Right cardiac atrium (tissue), 5 donors: Measurements from ENCODE around the gene LNPK. TPM values are rescaled to one million over a fixed set of nuclear protein-coding genes. Genes with fewer than 3 reads are reported as not detected.
"Not testable (repeated sequence)": the region's sequence is repeated elsewhere in the genome, so short reads cannot be mapped to it uniquely, and the experiment has no call there.

ENCODE experiments used
- ATAC-seq, 2 donors: fragments of 200-7000 bp; cut with Tn5 transposase; one replicate each; pipeline versions ENCODE4 v1.8.0 to v1.9.1; 2020; ENCODE audit warnings: moderate library complexity in 2 of 2, mild to moderate bottlenecking in 1 of 2
- DNase-seq, 3 donors: peaks; one replicate each; pipeline ENCODE4 v3.0.0-alpha.2; 2020
- H3K27ac ChIP-seq: one replicate; pipeline ENCODE4 v1.5.1; 2013; ENCODE audit warnings: mild to moderate bottlenecking, low read length, control low read depth, moderate library complexity
- H3K27me3 ChIP-seq: one replicate; pipeline ENCODE4 v1.6.1; 2013; ENCODE audit not compliant: control insufficient read depth, insufficient read depth
- H3K4me1 ChIP-seq: one replicate; pipeline ENCODE4 v1.6.1; 2013; ENCODE audit warnings: low read length; ENCODE audit not compliant: control insufficient read depth, insufficient read depth
- H3K4me3 ChIP-seq: one replicate; pipeline ENCODE4 v1.5.1; 2013; ENCODE audit warnings: low read length, control low read depth
- H3K9me3 ChIP-seq: one replicate; pipeline ENCODE4 v1.6.1; 2013; ENCODE audit warnings: low read length; ENCODE audit not compliant: control insufficient read depth
- WGBS: extraction: QIAGEN DNeasy Blood & Tissue Kit; methylation state at CpG from one replicate; pipeline ENCODE4 v1.1.7; 2013; 5-methylcytosine and 5-hydroxymethylcytosine counted together
- intact Hi-C, 4 donors: fragments of 100-400 bp; cut with DNase I; formaldehyde crosslinking; loops; one replicate each; pipeline versions ENCODE4 v1.11.0 to v1.14.0; 2022 to 2023
- polyA plus RNA-seq: library from polyadenylated mRNA; stranded (reverse); fragments of 200-250 nt; gene quantifications from one replicate; pipeline ENCODE4 v1.2.3, GENCODE V29; 2013
- total RNA-seq, 4 donors: library from RNA; stranded (reverse); fragmentation: NEBNext Ultra II Directional; extraction: Animal tissue kit (Norgen Biotek cat#: 25700); gene quantifications; one replicate each; pipeline ENCODE4 v1.2.1, GENCODE V29; 2021
- donor health status: healthy with polysubstance abuse.
- donor health status: DM: no; HTN: yes; CAD: no.
- donor health status: DM: no; HTN: no; CAD: no.
- donor health status: DM: no; HTN: yes; CAD: no; lungs with severe emphysema.
- donor health status: DM: yes; HTN: yes; CAD: no.

The LNPK gene
- total and polyA plus RNA-seq, 5 donors: 4.6 to 37.2 (median 23.5) TPM

GRCh38 chr2:175935289-175936181 lies 66.5 kb downstream of the LNPK start:
- 81% methylated on average over 3 of the region's 3 CpGs for WGBS
- ATAC-seq (no peak), DNase-seq (no peak)
- H3K27ac ChIP-seq: no peak overlapping the region
- intact Hi-C loops: no loop called here
- no peak overlapping the region for H3K4me3 ChIP-seq
- H3K9me3 ChIP-seq: no peaks in the 10 kb centered on the region
- H3K27me3 ChIP-seq: no peaks in the 10 kb centered on the region
- no peaks in the 10 kb centered on the region for H3K4me1 ChIP-seq

GRCh38 chr2:175932675-175933074 lies 69.4 kb downstream of the LNPK start:
- H3K9me3 ChIP-seq: no peaks in the 10 kb centered on the region
- 97% methylated on average over 2 of the region's 2 CpGs for WGBS
- no peak overlapping the region for H3K4me3 ChIP-seq
- intact Hi-C loops: no loop called here
- ATAC-seq: no peak
- no peaks in the 10 kb centered on the region for H3K4me1 ChIP-seq
- no peaks in the 10 kb centered on the region for H3K27me3 ChIP-seq
- no peak overlapping the region for H3K27ac ChIP-seq
- DNase-seq: no peak

DNA sequence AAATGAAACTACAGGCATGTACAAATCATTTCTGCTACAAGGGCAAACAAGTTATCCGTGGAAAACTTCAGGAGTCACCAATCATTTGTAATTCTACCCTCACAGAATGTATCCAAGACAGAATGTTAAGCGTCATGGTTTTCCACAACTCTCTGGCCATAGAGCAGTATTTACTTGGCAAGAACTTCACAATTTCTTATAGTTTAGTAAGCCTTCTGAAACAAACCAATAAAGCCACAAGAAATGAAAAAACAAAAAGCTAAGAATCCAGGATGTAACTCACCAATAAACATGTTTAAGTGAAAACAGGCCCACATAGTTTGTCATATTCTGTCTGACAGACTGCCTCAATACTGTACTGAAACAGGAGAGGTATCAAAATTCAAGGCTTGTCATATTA lies 70.3 kb downstream of the LNPK start:
- intact Hi-C loops: no loop called here
- Histone ChIP-seq H3K4me3 (no peak overlapping the region), H3K27me3 (no peaks in the 10 kb centered on the region), H3K27ac (no peak overlapping the region), H3K9me3 (no peaks in the 10 kb centered on the region), H3K4me1 (no peaks in the 10 kb centered on the region)
- ATAC-seq (no peak), DNase-seq (no peak)
- WGBS: 81% methylated on average over 2 of the region's 2 CpGs

DNA sequence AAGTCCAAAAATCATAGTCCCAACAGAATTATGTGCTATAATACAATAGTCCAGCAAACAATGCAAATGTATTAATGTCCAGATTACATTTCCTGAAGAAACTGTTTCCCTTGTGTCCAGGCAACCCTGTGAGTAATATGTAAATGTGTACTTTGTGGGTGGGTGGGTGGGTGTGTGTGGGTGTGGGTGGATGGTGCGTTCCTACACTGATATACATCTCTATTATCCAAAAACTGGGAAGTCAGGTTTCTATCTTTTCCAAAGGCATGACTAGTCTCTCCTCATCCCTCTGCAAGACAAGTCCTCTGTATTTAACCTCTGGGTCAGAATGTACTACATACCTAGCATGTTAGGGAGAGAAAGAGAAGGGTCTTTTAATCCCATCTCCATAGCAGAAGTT lies 71.6 kb downstream of the LNPK start:
- 68% methylated on average over 1 of the region's 1 CpG for WGBS
- Histone ChIP-seq H3K27ac (no peak overlapping the region), H3K4me1 (no peaks in the 10 kb centered on the region), H3K9me3 (no peaks in the 10 kb centered on the region), H3K4me3 (no peak overlapping the region), H3K27me3 (no peaks in the 10 kb centered on the region)
- no peak for ATAC-seq
- DNase-seq: no peak
- intact Hi-C loops: no loop called here

DNA sequence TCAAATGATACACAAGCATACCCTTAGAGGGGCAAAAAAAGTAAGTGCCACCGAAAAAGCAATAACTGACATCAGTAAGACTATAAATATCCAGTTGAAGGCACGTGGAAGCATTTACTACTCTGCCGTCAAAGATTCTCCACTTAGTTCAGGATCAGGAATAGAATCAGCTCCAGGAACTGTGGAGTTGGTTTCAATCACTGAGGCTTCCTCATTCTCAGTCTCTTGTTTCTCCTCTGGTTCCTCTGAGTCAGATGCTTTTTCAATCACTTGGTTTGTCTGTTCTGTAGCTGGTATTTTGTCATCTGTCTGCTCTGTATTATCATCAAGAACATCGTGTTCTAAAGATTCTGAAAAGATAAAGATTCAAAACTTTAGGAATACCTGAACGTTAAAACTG lies 72.2 kb downstream of the LNPK start:
- no peak for ATAC-seq
- DNase-seq: no peak
- Histone ChIP-seq H3K4me3 (no peak overlapping the region), H3K27me3 (no peaks in the 10 kb centered on the region), H3K27ac (no peak overlapping the region), H3K9me3 (no peaks in the 10 kb centered on the region), H3K4me1 (no peaks in the 10 kb centered on the region)
- intact Hi-C loops: no loop called here
- WGBS: 62% methylated on average over 5 of the region's 5 CpGs

GRCh38 chr2:175926272-175926671 lies 75.8 kb downstream of the LNPK start:
- ATAC-seq: no peak
- 89% methylated on average over 2 of the region's 2 CpGs for WGBS
- H3K27ac ChIP-seq: no peak overlapping the region
- no peak overlapping the region for H3K4me3 ChIP-seq
- intact Hi-C loops: no loop called here
- DNase-seq: no peak
- no peaks in the 10 kb centered on the region for H3K27me3 ChIP-seq
- no peaks in the 10 kb centered on the region for H3K9me3 ChIP-seq
- H3K4me1 ChIP-seq: no peaks in the 10 kb centered on the region

DNA sequence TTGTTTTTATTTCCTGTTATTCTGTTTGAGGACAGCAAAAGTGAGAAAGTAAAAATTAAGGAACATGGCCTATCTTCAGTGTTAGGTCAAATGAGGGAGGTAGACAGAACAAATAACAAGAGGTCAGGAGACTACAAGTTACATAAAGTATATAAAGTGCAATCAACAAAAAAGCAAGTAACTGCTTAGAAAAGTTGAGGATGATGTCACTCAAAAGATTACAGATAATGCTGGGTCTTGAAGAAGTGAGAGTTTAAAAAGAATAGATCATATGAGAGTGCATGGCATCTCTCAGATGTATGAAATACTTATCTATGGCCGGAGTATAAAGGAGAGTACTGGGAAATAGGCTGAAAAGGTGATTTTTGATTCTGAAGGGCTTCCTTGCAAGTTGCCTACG lies 79.9 kb downstream of the LNPK start:
- H3K4me1 ChIP-seq: no peaks in the 10 kb centered on the region
- intact Hi-C loops: no loop called here
- H3K27me3 ChIP-seq: no peaks in the 10 kb centered on the region
- H3K27ac ChIP-seq: no peak overlapping the region
- no peaks in the 10 kb centered on the region for H3K9me3 ChIP-seq
- DNase-seq (no peak), ATAC-seq (no peak)
- 90% methylated on average over 2 of the region's 2 CpGs for WGBS
- H3K4me3 ChIP-seq: no peak overlapping the region

GRCh38 chr2:175918935-175919334 lies 83.1 kb downstream of the LNPK start:
- no peaks in the 10 kb centered on the region for H3K9me3 ChIP-seq
- no peak overlapping the region for H3K27ac ChIP-seq
- H3K4me1 ChIP-seq: no peaks in the 10 kb centered on the region
- no peak for DNase-seq
- H3K4me3 ChIP-seq: no peak overlapping the region
- WGBS: 82% methylated on average over 3 of the region's 3 CpGs
- intact Hi-C loops: no loop called here
- no peaks in the 10 kb centered on the region for H3K27me3 ChIP-seq
- ATAC-seq: no peak

- ATAC-seq (no peak), DNase-seq (no peak)
- Histone ChIP-seq H3K27ac (no peak overlapping the region), H3K27me3 (no peaks in the 10 kb centered on the region), H3K4me1 (no peaks in the 10 kb centered on the region), H3K9me3 (no peaks in the 10 kb centered on the region), H3K4me3 (no peak overlapping the region)
- intact Hi-C loops: no loop called here
- WGBS: 89% methylated on average over 3 of the region's 3 CpGs
Observed at GRCh38 chr2:175914846-175915245, 87.2 kb downstream of the LNPK start.

GRCh38 chr2:175913849-175914743 lies 88.0 kb downstream of the LNPK start:
- H3K4me1 ChIP-seq, ATAC-seq, DNase-seq, H3K9me3 ChIP-seq, H3K27ac ChIP-seq, H3K27me3 ChIP-seq, intact Hi-C loops, H3K4me3 ChIP-seq: not testable (repeated sequence)
- WGBS: 77% methylated on average over 12 of the region's 12 CpGs

DNA sequence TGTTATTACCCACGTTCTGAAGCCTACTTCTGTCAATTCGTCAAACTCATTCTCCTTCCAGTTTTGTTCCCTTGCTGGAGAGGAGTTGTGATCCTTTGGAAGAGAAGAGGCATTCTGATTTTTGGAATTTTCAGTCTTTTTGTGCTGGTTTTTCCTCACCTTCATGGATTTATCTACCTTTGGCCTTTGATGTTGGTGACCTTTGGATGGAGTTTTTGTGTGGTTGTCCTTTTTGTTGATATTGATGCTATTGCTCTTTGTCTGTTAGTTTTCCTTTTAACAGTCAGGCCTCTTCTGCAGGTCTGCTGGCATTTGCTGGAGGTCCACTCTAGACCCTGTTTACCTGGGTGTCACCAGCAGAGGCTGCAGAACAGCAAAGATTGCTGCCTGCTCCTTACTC lies 88.8 kb downstream of the LNPK start:
- H3K27me3 ChIP-seq, H3K4me3 ChIP-seq, H3K9me3 ChIP-seq, intact Hi-C loops, DNase-seq, ATAC-seq, H3K27ac ChIP-seq, H3K4me1 ChIP-seq: not testable (repeated sequence)
- WGBS: 81% methylated on average over 2 of the region's 2 CpGs
